Heart left ventricle (tissue), 16 donors: Measurements from ENCODE around the gene DAP. TPM values are rescaled to one million over a fixed set of nuclear protein-coding genes. Genes with fewer than 3 reads are reported as not detected.

Experiments used
- ATAC-seq, 4 donors: fragments of 200-7000 bp; cut with Tn5 transposase; one replicate each; pipeline ENCODE4 v1.9.1; 2020 to 2022; ENCODE audit warnings: moderate library complexity in 4 of 4, mild to moderate bottlenecking in 3 of 4, moderate number of reproducible peaks in 1 of 4
- DNase-seq, 5 donors: peaks; one replicate each; pipeline ENCODE4 v3.0.0-alpha.2; 2020
- H3K27ac ChIP-seq, 12 donors: fragments of 200-600 bp; sonication (generic) in 4 of 12; one replicate each; pipeline versions ENCODE4 v1.5.0 to v1.8.0; 2016 to 2022; ENCODE audit warnings: mild to moderate bottlenecking in 2 of 12
- H3K27me3 ChIP-seq, 9 donors: fragments of 200-600 bp; sonication (generic) in 2 of 9; one replicate each; pipeline versions ENCODE4 v1.5.1 to v1.8.0; 2016 to 2022; ENCODE audit warnings: mild to moderate bottlenecking in 3 of 9
- H3K36me3 ChIP-seq, 9 donors: fragments of 200-600 bp; sonication (generic) in 2 of 9; one replicate each; pipeline versions ENCODE4 v1.5.0 to v1.8.0; 2018 to 2022; ENCODE audit warnings: mild to moderate bottlenecking in 2 of 9
- H3K4me1 ChIP-seq, 12 donors: fragments of 200-600 bp; sonication (generic) in 4 of 12; one replicate each; pipeline versions ENCODE4 v1.5.0 to v1.8.0; 2016 to 2022; ENCODE audit warnings: mild to moderate bottlenecking in 3 of 12
- H3K4me3 ChIP-seq, 12 donors: fragments of 200-600 bp; sonication (generic) in 4 of 12; one replicate each; pipeline versions ENCODE4 v1.5.0 to v1.8.0; 2017 to 2022; ENCODE audit warnings: mild to moderate bottlenecking in 9 of 12, moderate library complexity in 4 of 12
- H3K9me3 ChIP-seq, 12 donors: fragments of 200-600 bp; sonication (generic) in 4 of 12; one replicate each; pipeline versions ENCODE4 v1.5.0 to v1.8.0; 2016 to 2022; ENCODE audit warnings: mild to moderate bottlenecking in 1 of 12
- CTCF ChIP-seq, 12 donors: fragments of 200-600 bp; sonication (generic) in 4 of 12; IDR thresholded peaks; one replicate each; pipeline versions ENCODE4 v1.5.0 to v1.8.0; 2018 to 2022; ENCODE audit warnings: antibody characterized with exemption in 12 of 12, mild to moderate bottlenecking in 5 of 12
- POLR2A ChIP-seq, 2 donors: fragments of 450-650 bp; IDR thresholded peaks; one replicate each; pipeline ENCODE4 v1.6.1; 2017; ENCODE audit warnings: antibody characterized with exemption in 2 of 2, mild to moderate bottlenecking in 2 of 2, moderate library complexity in 2 of 2
- WGBS, 4 donors: extraction: QIAGEN DNeasy Blood & Tissue Kit in 2 of 4; methylation state at CpG; one replicate each; pipeline versions ENCODE4 v1.1.5 to v1.1.7; 2013 to 2018; 5-methylcytosine and 5-hydroxymethylcytosine counted together
- intact Hi-C, 10 donors: fragments of 100-400 bp; cut with DNase I; formaldehyde crosslinking; loops; one replicate each; pipeline versions ENCODE4 v1.11.1 to v1.14.2; 2022
- polyA plus RNA-seq, 2 donors: library from polyadenylated mRNA; stranded (reverse); fragments of 200-250 nt; gene quantifications; one replicate each; pipeline ENCODE4 v1.2.3, GENCODE V29; 2013
- total RNA-seq, 9 donors: library from RNA; depleted of rRNA in 2 of 9; stranded (reverse); fragments of >200 nt in 2 of 9; fragmentation: NEBNext Ultra II Directional in 3 of 9; extraction: Animal tissue kit (Norgen Biotek cat#: 25700) in 3 of 9; gene quantifications; one replicate each; pipeline versions ENCODE4 v1.1.0 to v1.2.4, GENCODE V29; 2016 to 2023
- donor health status: ischemic (EF 13 %, LVEDD 7.1; RV severe dilation, severe dysfunction).
- donor health status: healthy with polysubstance abuse.
- donor health status: DM: no; HTN: yes; CAD: no.
- donor health status: DM: no; HTN: no; CAD: no.
- donor health status: ischemic (EF 25% LVEDD 6.9; RV normal size, moderate dysfunction).
- donor health status: ischemic (EF 25% LVEDD 5.7; RV mildly dilated, moderate dysfunction).
- donor health status: healthy.
- donor health status: DM: yes; HTN: yes; CAD: no.
- donor health status: ischemic (EF 35%, LVEDD 5.7; RV mildly dilated, moderate dysfunction).
- donor health status: nonischemic (EF 11% LVEDD 7.7; RV severe dilation, severe dysfunction).
- donor health status: DM: yes; HTN: yes; CAD: no.
- donor health status: PGD.
- donor health status: ischemic (EF 29% LVEDD 5.4; RV normal size, mild dysfunction).
- donor health status: nonischemic (EF 23%, LVEDD 6.1; RV moderate dilation, normal function).

The DAP gene
- total and polyA plus RNA-seq, 11 donors, result 13.8 to 61.6 (median 28.5) TPM

- ATAC-seq (no peak), DNase-seq (no peak)
- H3K9me3 ChIP-seq, result no peaks in the 10 kb centered on the region
- H3K27ac ChIP-seq, result no peak overlapping the region
- H3K4me1 ChIP-seq, result peaks cover 0 to 6% (median 0%) of the 10 kb centered on the region in 12 donors
- intact Hi-C loops, result loop anchor here in 1 of 10 donors (5.0 kb wide), 1 partner anchor 232 kb away; no protein-coding TSS in a partner anchor
- no peak for TF ChIP-seq CTCF (IDR thresholded peaks at IDR 0.05)
- TF ChIP-seq POLR2A (IDR thresholded peaks at IDR 0.05), result no peak
- H3K36me3 ChIP-seq, result peaks cover 0 to 40% (median 26%) of the 10 kb centered on the region in 9 donors
- no peak overlapping the region for H3K4me3 ChIP-seq
- 91 to 96% (median 94%) methylated on average over 11 of the region's 11 CpGs for WGBS, 4 donors
- H3K27me3 ChIP-seq, result no peaks in the 10 kb centered on the region
These were observed 76.5 kb downstream of the DAP start for GRCh38 chr5:10684303-10685086.

GRCh38 chr5:10682801-10683525, 78.1 kb downstream of the DAP start:
- Histone ChIP-seq H3K27me3 (no peaks in the 10 kb centered on the region), H3K4me3 (no peak overlapping the region), H3K36me3 (peaks cover 0 to 54% (median 38%) of the 10 kb centered on the region in 9 donors), H3K9me3 (no peaks in the 10 kb centered on the region), H3K4me1 (peaks cover 0 to 3% (median 0%) of the 10 kb centered on the region in 12 donors), H3K27ac (no peak overlapping the region)
- 93 to 95% (median 94%) methylated on average over 15 to 16 of the region's 16 CpGs for WGBS, 4 donors
- ATAC-seq (no peak), DNase-seq (no peak)
- intact Hi-C loops, result no loop called here
- TF ChIP-seq POLR2A (IDR thresholded peaks at IDR 0.05), result no peak
- no peak for TF ChIP-seq CTCF (IDR thresholded peaks at IDR 0.05)

- Histone ChIP-seq H3K27ac (no peak overlapping the region), H3K9me3 (peaks cover 0 to 5% (median 0%) of the 10 kb centered on the region in 12 donors), H3K27me3 (no peaks in the 10 kb centered on the region), H3K4me1 (peaks cover 0 to 3% (median 0%) of the 10 kb centered on the region in 12 donors), H3K36me3 (peaks cover 0 to 59% (median 45%) of the 10 kb centered on the region in 9 donors), H3K4me3 (no peak overlapping the region)
- TF ChIP-seq POLR2A (IDR thresholded peaks at IDR 0.05), result no peak
- no peak for TF ChIP-seq CTCF (IDR thresholded peaks at IDR 0.05)
- intact Hi-C loops, result no loop called here
- DNase-seq (no peak), ATAC-seq (no peak)
- 84 to 92% (median 90%) methylated on average over 21 to 22 of the region's 22 CpGs for WGBS, 4 donors
These were observed 79.0 kb downstream of the DAP start for GRCh38 chr5:10681731-10682679.
